ENCODE data around the gene TFPT.

TFPT gene

DNA sequence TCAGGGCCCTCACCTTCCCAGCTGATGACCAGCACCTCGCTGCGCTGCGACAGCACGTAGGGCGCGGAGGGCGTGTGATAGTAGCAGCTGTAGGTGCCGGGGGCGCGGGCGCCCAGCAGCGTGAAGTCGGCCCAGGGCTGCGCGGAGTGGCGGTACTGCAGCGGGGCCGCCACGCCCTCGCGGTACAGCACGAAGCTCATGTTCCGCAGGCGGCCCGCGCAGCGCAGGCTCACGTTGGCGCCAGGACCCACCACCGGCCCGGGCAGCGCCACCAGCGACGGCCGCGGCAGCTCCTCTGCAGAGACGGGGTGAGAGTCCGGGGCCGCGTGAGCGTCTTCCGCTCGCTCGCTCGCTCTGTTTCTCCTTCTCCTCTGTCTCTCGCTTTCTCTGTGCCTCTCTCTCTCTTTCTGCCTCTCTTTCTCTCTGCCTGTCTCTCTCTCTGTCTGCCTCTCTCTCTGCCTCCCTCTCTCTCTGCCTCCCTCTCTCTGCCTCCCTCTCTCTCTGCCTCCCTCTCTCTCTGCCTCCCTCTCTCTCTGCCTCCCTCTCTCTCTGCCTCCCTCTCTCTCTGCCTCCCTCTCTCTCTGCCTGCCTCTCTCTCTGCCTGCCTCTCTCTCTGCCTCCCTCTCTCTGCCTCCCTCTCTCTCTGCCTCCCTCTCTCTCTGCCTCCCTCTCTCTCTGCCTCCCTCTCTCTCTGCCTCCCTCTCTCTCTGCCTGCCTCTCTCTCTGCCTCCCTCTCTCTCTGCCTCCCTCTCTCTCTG, 19.4 kb downstream of the TFPT start:
- Histone ChIP-seq H3K4me3 (peak overlapping the region; percentile 11 to 44 (median 29)), H3K27ac (peak overlapping the region in 10 of 21 experiments; percentile 9 to 83 (median 44))

DNA sequence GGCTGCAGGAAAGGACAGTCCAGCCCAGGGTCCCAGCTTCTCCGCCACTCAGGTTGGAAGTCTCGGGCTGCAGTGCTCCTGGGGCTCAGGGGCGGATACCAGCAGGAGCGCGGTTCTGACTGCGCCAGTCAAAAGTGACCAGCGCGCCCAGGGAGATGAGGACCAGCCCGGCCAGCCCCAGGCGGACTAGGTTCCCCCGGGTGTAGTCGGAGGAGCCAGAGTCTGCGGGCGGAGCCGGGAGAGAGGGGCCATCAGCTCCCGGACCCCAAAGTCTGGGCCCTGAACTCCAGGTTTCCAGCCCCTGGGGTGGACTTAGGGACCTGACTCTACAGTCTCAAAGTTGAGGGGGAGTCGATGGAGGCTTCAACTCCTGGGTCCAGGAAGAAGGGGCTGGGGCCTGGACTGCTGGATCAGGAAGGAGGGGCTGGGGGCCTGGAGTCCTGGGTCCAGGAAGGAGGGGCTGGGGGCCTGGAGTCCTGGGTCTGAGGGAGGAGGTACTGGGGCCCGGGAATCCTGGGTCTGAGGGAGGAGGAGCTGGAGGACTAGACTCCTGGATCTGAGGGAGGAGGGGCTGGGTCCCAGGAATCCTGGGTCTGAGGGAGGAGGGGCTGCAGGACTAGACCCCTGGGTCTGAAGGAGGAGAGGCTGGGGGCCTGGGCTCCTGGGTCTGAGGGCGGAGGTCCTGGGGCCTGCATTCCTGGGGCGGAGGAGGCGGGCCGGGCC, 20.2 kb downstream of the TFPT start:
- Histone ChIP-seq H3K4me3 (peak overlapping the region; percentile 11 to 44 (median 29)), H3K27ac (peak overlapping the region in 9 of 21 experiments; percentile 9 to 83 (median 36))

GRCh38 chr19:54094426-54095000, 20.9 kb downstream of the TFPT start:
- Histone ChIP-seq H3K4me3 (no peak overlapping the region), H3K27ac (no peak overlapping the region)

GRCh38 chr19:54084410-54084809, 31.0 kb downstream of the TFPT start:
- Histone ChIP-seq H3K27ac (no peak overlapping the region), H3K4me3 (no peak overlapping the region)

GRCh38 chr19:54081032-54081431, 34.4 kb downstream of the TFPT start, which contains the start of gene TARM1:
Gene TARM1 (minus strand): TSS chr19:54081365. CDS start chr19:54081340, 25 bp downstream.
- H3K27ac ChIP-seq, result no peak within 1 kb of the TSS
- no peak within 1 kb of the TSS for H3K4me3 ChIP-seq

- Histone ChIP-seq H3K27ac (no peak overlapping the region), H3K4me3 (no peak overlapping the region)
Observed at GRCh38 chr19:54077334-54077733, 38.1 kb downstream of the TFPT start.

DNA sequence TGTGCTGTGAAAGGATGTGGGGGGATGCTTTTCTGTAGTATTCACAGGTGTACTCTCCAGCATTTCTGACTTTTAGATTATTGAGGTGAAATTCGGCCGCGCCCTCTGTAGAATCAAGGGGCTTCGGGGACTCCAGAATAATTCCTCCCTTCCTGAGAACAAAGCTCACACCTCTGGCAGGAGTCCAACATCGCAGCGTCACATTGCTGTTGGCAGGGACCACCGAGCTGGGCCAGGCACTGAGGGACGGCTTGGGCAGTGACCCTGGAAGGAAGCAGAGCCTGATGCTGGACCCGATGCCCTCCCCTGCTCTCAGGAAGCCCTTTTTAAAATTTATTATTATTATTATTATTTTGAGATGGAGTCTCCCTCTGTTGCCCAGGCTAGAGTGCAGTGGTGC, 40.6 kb downstream of the TFPT start:
- Histone ChIP-seq H3K27ac (no peak overlapping the region), H3K4me3 (no peak overlapping the region)

GRCh38 chr19:54073829-54074228, 41.6 kb downstream of the TFPT start:
- no peak overlapping the region for H3K27ac ChIP-seq
- H3K4me3 ChIP-seq, result no peak overlapping the region

DNA sequence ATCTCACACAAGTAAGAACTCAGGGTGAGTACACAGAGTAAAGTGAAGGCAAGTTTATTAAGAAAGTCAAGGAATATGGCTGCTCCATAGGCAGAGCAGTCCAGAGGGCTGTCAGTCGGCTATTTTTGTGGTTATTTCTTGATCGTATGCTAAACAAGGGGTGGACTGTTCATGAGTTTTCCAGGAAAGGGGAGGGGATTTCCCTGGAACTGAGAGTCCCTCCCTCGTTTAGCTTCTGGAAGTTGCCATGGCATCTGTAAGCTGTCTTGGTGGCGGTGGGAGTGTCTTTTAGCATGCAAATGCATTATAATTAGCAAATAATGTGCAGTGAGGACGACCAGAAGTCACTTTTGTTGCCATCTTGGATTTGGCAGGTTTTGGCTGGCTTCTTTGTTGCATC, 46.0 kb downstream of the TFPT start:
- no peak overlapping the region for H3K4me3 ChIP-seq
- no peak overlapping the region for H3K27ac ChIP-seq

DNA sequence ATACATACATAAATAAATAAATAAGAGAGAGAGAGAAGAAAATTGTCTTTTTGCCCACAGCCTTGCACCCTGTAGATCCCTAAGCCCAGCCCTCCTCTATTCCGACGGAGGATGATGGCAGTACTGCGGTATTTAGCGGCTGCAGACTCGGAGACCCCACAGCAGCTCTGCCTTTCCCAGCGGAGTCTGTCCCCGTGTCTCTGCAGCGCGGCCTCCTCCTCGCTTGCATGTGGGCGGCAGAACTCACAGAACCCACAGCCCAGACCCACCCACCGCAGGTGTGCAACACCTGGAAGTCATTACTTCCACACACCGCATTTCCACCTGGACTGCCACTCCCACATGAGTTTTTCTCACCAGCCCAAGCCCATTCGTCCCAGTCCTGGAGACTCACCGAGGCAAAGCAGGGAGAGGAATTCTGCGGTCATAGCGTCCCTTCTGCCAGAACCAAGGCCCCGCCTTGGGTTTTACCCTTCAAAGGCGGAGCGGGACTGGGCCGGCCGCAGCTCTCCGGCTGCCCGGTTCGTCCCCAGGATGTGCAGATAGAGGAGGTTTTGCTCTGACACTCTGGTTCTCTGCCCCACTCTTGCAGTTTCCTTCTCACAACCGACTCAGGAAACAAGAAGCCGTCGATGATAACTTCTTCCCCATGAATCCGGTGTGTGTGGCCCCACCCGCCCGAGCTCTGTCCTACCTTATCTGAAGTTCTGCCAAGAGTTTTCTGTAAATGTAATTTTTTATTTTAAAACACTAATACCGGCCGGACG, 51.9 kb downstream of the TFPT start, which contains the start of gene VSTM1:
TSS of gene VSTM1 (minus strand) at position 548 of the 767 bp plus-strand sequence. CDS start at position 428, 120 bp downstream.
- Histone ChIP-seq H3K4me3 (no peak within 1 kb of the TSS), H3K27ac (no peak within 1 kb of the TSS)

GRCh38 chr19:54062643-54063042, 52.8 kb downstream of the TFPT start:
- Histone ChIP-seq H3K27ac (no peak overlapping the region), H3K4me3 (no peak overlapping the region)

All from skin epidermis (tissue), 12 donors.